VCaP (cell line): ENCODE results near the gene PTPRE.

ENCODE experiments used
- H3K27ac ChIP-seq: fragments of 450-650 bp; 2 replicates; pipeline ENCODE4 v1.5.1; 2017
- TF ChIP-seq, protein P1 (sequence below): fragments of 450-650 bp; conservative IDR thresholded peaks from 2 replicates; pipeline ENCODE4 v1.5.1; 2017; ENCODE audit warnings: mild to moderate bottlenecking, moderate library complexity

PTPRE gene

DNA sequence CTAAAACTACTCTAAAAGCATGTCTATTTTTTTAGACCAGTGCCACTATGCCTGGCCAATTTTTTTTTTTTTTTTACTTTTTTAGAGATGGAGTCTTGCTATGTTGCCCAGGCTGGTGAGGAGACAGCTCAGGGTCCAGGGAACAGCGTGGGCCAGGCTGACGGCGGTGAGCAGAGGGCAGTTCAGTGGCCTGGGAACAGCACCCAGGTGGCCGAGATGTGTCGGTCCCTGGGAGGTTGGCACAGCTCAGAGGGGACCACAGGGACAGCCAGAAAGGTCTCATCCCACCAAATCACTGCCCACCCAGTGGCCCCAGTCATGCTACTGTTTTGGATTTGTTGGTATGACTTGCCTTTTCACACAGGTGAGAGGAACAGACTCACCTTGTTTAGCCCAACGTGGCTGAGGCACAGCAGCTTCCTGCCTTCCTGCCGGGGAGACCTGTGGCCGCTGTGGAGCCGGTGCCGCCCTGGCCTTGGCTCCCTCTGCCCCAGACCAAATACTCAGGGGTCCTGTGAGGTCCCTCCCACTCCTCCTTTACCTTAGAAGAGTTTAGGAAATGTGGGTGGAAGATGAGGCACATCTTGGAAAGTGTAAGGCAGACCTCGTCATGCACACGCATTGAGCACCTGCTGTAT lies 109.6 kb downstream of the PTPRE start:
- no peak overlapping the region for H3K27ac ChIP-seq
- TF ChIP-seq, protein P1, sequence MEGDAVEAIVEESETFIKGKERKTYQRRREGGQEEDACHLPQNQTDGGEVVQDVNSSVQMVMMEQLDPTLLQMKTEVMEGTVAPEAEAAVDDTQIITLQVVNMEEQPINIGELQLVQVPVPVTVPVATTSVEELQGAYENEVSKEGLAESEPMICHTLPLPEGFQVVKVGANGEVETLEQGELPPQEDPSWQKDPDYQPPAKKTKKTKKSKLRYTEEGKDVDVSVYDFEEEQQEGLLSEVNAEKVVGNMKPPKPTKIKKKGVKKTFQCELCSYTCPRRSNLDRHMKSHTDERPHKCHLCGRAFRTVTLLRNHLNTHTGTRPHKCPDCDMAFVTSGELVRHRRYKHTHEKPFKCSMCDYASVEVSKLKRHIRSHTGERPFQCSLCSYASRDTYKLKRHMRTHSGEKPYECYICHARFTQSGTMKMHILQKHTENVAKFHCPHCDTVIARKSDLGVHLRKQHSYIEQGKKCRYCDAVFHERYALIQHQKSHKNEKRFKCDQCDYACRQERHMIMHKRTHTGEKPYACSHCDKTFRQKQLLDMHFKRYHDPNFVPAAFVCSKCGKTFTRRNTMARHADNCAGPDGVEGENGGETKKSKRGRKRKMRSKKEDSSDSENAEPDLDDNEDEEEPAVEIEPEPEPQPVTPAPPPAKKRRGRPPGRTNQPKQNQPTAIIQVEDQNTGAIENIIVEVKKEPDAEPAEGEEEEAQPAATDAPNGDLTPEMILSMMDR = no peak

DNA sequence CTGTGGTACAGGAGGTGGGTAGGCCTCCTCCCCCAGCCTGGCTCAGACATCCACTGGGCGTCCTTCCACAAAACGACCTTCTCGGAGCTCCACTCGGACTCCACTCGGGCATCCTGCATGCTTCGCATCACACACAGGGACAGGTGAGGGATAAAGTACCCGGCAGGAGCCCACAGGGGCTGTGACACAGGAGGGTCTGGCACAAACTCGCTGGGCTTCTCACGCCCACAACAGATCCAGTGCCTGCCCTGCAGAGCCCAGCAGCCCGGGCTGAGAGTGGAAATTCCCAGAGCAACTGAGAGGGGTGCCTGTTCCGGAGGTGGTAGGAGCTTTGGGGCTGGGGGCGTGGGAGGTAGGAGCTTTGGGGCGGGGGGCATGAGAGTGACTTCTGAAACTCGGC lies 110.9 kb downstream of the PTPRE start:
- TF ChIP-seq, protein P1 = no peak

DNA sequence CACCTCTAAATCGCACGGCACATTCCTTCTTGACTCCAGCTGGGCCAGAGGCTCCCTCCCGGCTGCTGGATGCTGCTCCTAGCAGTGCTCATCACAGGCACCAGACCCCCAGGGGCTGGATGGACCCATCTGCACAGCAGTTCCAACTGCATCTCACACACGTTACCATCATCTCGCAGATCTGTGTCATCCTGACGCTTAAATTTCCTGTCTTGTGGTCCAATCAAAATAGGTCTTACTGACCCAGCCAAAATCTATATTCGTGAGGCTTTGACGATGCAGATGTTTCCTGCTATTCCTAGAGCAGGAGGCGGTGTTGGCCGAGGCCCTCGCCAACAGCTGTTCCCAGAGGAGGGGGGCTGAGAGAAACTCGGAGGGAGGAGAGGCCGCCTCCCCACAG lies 111.3 kb downstream of the PTPRE start:
- TF ChIP-seq, protein P1 = no peak
- no peak overlapping the region for H3K27ac ChIP-seq

More for the DNA sequence above, 110.9 kb downstream of the PTPRE start:
- H3K27ac ChIP-seq = no peak overlapping the region

DNA sequence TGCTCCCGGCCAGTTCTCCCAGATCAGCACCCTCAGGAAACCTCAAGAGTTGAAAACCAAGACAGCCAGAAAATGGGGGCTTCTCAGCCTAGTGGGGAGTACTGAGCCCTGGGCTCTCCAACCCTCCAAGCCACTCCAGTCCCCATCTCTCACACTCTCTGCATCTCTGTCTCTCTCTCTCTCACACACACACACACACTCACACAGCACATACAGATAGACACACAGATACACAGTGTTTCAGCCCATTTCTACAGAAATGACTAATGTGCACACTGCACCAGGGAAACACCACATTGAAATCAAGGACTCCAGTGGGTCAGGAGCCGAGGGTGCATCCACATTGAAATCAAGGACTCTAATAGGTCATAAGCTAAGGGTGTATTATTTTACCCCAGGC lies 111.8 kb downstream of the PTPRE start:
- TF ChIP-seq, protein P1 = no peak
- H3K27ac ChIP-seq = no peak overlapping the region

DNA sequence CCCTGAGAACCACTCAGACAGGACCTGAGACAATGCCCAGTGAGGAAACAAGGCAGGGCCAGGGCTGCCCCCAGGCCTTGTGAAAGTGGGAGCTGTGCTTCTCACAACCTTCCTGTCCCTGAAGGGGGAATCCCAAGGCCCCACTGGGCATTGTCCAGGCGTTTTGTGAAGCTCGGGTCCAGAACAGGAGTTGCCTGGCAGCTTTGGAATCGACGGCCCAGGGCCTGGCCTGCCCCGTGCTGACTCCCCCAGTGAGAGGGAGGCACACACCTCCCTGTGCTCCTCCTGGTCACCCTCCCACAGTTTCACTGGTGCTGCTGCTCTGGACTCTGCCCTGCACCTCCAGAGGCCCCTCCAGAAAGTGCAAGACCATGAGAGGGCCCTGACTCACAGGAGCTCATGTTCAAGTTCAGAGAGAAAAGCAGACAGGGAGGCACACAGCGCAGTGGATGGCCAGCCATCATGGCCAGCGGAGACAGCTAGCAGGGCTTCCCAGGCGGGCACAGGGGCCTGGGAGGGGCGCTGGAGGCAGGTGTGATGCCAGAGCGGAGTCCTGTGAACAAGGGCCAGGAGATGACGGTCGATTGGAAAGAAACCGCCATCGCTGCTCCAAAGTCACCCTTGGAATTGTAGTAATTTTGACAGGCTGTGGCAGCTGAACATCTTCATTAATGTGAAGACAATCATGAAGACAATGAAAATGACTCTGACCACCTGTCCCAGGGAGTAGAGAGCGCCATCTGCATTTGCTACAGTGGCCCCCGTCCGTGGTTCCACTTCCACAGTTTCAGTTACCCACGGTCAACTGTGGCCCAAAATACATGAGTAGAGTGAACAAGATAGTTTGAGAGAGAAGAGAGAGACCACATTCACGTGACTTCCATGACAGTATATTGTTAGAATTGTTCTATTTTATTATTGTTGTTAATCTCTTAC lies 115.6 kb downstream of the PTPRE start:
- TF ChIP-seq, protein P1 = no peak
- no peak overlapping the region for H3K27ac ChIP-seq

DNA sequence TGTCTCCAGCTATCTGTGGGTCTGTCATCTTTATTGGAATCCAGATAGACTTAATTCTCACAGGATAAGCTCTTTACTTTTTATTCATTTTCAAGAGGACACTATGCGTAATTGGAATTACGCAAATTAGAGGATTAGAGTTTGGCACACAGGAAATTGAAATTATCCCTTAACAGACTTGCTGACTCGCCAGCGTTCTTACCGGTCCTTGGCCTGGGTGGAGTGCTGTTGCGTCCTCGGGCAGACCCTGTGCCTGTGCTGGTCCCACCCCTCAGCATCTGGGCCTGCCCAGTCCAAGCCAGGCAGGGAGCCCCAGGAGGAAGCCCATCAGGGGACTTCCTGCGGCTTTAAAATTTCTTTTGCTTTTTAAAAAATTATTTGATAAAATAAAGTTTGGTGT lies 117.5 kb downstream of the PTPRE start:
- TF ChIP-seq, protein P1 = no peak
- no peak overlapping the region for H3K27ac ChIP-seq

DNA sequence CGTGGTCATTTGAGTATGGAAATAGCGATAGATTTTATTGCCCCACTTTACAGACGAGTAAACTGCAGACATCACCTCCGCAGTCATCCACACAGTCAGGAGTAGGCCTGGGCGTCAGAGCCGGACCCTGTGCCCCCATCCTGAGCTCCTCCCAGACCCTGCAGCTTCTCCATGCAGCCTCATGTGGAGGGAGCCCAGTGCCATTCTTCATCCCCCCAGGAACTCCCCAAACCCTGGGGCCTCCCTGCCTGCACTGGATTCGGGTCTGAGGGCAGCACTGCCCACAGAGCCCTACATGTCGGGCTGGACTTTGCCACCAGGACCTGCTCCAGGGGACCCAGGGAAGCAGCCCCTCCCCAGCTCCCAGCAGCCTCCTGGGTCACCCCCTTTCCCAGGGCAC lies 118.5 kb downstream of the PTPRE start:
- H3K27ac ChIP-seq = no peak overlapping the region
- TF ChIP-seq, protein P1 = no peak
